AG09309 (cell line): ENCODE measurements around the gene ULK1.

ENCODE experiments used
- DNase-seq: peaks from one replicate; pipeline ENCODE4 v3.0.0-alpha.2; 2010; ENCODE audit warnings: low read depth
- H3K4me3 ChIP-seq: 2 replicates; pipeline ENCODE4 v1.5.1; 2011; ENCODE audit warnings: mild to moderate bottlenecking, low read depth, low read length, moderate library complexity; ENCODE audit not compliant: control insufficient read depth
- TF ChIP-seq, protein P1 (sequence below): IDR thresholded peaks from 2 replicates; pipeline ENCODE4 v1.5.1; 2011; ENCODE audit warnings: mild to moderate bottlenecking, low read depth, low read length, inconsistent platforms; ENCODE audit not compliant: insufficient read depth, control insufficient read depth; ENCODE audit errors: missing control alignments

The ULK1 gene

DNA sequence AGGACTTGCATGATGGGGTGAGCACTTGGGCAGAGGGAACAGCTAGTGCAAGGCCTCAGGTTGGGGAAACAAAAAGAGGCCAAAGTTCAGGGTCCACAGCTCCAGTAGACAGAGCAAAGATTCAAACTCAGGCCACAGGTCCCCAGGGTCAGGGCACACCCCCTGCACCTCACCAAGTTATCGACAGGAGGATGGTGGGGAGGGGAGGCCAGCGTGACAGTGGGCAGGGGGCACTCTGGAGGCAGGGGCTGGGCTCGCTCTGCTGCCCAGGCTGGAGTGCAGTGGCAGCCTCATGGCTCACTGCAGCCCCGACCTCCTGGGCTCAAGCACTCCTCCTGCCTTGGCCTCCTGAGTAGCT lies 32.4 kb upstream of the ULK1 start:
- no peak for DNase-seq
- TF ChIP-seq, protein P1, sequence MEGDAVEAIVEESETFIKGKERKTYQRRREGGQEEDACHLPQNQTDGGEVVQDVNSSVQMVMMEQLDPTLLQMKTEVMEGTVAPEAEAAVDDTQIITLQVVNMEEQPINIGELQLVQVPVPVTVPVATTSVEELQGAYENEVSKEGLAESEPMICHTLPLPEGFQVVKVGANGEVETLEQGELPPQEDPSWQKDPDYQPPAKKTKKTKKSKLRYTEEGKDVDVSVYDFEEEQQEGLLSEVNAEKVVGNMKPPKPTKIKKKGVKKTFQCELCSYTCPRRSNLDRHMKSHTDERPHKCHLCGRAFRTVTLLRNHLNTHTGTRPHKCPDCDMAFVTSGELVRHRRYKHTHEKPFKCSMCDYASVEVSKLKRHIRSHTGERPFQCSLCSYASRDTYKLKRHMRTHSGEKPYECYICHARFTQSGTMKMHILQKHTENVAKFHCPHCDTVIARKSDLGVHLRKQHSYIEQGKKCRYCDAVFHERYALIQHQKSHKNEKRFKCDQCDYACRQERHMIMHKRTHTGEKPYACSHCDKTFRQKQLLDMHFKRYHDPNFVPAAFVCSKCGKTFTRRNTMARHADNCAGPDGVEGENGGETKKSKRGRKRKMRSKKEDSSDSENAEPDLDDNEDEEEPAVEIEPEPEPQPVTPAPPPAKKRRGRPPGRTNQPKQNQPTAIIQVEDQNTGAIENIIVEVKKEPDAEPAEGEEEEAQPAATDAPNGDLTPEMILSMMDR: no peak
- H3K4me3 ChIP-seq: no peak overlapping the region

DNA sequence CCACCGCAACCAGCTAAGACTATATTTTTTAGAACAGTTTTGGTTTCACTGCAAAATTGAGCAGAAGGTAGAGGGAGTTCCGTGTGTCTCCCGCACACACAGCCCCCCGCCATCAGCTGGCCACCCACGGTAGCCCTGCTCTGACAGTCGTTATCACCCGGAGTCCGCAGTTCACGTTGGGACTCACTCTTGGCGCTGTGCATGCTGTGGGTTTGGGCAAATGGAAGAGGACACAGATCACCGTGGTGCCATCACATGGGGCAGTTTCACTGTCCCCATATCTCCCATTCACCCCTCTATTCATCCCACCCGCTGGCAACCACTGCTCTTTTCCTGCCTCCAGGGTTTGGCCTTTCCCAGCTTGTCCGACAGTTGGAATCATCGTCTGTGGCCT lies 31.8 kb upstream of the ULK1 start:
- TF ChIP-seq, protein P1: no peak
- no peak for DNase-seq
- H3K4me3 ChIP-seq: no peak overlapping the region

DNA sequence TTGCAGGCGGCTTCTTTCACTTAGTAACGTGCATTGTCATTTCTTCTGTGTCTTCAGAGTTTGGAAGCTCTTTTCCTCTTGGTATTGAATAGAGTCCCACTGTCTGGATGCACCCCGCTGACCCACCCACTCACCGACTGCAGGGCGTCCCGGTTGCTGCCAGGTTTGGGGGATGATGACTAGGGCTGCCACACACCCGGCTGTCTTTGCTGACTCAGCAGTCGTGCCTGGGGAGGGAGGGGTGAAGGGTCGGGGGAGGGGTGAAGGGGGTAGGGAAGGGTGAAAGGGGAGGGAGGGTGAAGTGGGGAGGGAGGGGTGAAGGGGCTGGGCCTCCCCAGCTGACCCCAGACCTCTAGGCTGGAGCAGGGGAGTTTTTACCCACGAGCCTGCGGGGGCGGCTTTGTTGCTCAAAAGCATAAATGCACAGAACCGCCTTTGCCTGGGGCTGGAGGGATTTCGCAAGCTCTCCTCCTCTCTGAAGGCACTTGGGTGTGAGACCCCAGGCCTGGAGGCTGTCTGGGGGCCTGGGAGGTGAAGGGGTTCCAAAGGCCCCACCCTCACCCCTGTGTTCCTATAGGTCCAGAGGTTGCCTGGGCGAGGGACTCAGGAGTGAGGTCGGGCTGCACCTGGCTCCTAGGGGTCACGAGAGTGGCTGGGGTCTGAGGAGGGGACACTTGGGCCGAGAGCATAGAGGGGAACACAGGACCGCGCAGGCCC lies 31.3 kb upstream of the ULK1 start:
- H3K4me3 ChIP-seq: no peak overlapping the region
- TF ChIP-seq, protein P1: no peak
- DNase-seq: no peak

DNA sequence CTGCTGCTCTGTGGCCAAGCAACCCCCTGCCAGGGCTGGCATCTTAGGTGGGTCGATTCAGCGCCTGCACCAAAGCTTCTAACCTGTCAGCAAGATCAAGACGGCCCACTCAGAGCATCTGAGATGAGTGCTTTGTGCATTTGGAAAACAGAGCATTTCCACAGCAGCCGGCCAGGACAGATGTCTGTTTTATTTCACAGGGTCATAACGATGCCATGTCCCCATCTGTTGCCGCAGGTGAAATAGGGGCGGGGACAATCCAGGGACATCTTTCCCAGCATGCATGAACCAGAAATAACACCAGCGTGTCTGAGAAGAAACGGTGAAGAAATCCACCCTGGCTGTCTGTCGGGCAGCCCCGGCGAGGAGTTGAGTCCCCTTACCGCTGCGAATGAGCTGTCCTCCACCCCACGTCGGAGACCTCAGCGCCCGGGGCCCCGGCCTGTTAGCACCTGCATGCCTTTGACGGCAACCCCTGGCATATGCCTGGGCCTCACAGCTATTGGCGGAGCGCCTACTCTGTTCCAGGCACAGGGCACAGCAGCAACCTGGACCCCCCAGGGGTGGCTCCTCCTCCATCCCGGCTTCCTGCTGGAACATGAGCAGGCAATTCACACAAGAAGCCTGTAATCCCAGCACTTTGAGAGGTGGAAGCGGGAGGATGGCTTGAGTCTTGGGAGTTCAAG lies 30.6 kb upstream of the ULK1 start:
- H3K4me3 ChIP-seq: no peak overlapping the region
- TF ChIP-seq, protein P1: no peak
- DNase-seq: no peak

DNA sequence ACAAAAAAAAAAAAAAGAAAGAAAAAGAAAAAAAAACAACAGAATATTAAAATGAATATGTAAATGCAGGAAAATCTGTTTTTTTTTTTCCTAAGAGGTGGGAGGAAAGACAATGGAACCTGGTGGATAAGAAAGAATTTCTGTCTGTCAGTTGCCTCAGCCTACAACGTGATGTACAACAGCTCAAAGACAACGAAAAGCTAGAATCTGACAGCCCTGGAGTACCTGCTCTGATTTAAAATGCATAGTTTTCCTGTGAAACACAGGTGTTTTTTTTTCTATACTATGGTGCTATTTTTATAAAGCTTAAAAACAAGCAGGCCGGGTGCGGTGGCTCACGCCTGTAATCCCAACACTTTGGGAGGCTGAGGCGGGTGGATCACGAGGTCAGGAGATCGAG lies 30.0 kb upstream of the ULK1 start:
- TF ChIP-seq, protein P1: no peak
- no peak overlapping the region for H3K4me3 ChIP-seq
- DNase-seq: no peak

DNA sequence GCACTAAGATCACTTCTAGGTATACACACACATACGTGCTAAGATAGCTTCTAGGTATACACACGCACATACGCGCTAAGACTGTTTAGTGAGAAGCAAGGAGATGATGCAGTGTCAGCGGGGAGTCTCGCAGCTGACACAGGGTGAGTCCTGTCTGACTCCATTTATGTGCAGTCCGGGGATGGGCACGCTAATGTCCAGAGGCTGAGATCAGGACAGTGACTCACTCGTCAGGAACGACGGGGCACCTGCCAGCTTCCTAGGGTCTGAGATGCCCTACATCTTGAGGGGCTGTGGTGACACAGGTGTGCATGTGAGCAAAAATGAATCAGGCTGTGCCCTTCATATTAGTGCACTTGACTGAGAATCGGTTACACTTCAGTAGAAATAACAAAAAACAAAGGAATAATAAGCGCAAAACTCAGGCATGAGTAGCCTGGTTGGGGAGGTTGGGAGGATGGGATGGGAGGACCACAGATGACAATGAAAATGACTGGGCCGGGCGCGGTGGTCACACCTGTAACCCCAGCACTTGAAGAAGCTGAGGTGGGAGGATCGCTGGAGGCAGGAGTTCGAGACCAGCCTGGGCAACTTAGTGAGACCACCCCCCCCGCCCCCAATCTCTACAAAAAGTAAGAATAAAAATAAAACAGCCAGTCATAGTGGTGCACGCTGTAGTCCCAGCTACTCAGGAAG lies 29.1 kb upstream of the ULK1 start:
- TF ChIP-seq, protein P1: no peak
- no peak for DNase-seq
- no peak overlapping the region for H3K4me3 ChIP-seq
